Heart right ventricle (tissue), 16 donors: ENCODE results near the gene SKI. TPM values are rescaled to one million over a fixed set of nuclear protein-coding genes. Genes with fewer than 3 reads are reported as not detected.

Source experiments
- ATAC-seq, 8 donors: fragments of 200-7000 bp; cut with Tn5 transposase; one replicate each; pipeline ENCODE4 v1.9.1; 2020; ENCODE audit warnings: mild to moderate bottlenecking in 8 of 8, moderate library complexity in 8 of 8, moderate number of reproducible peaks in 1 of 8
- DNase-seq, 2 donors: peaks; one replicate each; pipeline ENCODE4 v3.0.0-alpha.2; 2020
- H3K27ac ChIP-seq, 10 donors: fragments of 200-600 bp; sonication (generic) in 2 of 10; one replicate each; pipeline versions ENCODE4 v1.5.0 to v1.8.0; 2020 to 2022; ENCODE audit warnings: mild to moderate bottlenecking in 3 of 10
- H3K27me3 ChIP-seq, 7 donors: fragments of 200-600 bp; one replicate each; pipeline ENCODE4 v1.8.0; 2021 to 2022; ENCODE audit warnings: mild to moderate bottlenecking in 2 of 7
- H3K36me3 ChIP-seq, 9 donors: fragments of 200-600 bp; sonication (generic) in 1 of 9; one replicate each; pipeline versions ENCODE4 v1.5.0 to v1.8.0; 2020 to 2022; ENCODE audit warnings: mild to moderate bottlenecking in 2 of 9
- H3K4me1 ChIP-seq, 9 donors: fragments of 200-600 bp; sonication (generic) in 1 of 9; one replicate each; pipeline versions ENCODE4 v1.5.0 to v1.8.0; 2020 to 2022; ENCODE audit warnings: mild to moderate bottlenecking in 4 of 9
- H3K4me3 ChIP-seq, 10 donors: fragments of 200-600 bp; sonication (generic) in 2 of 10; one replicate each; pipeline versions ENCODE4 v1.5.0 to v1.8.0; 2020 to 2022; ENCODE audit warnings: mild to moderate bottlenecking in 7 of 10, moderate library complexity in 2 of 10
- H3K9me3 ChIP-seq, 11 donors: fragments of 200-600 bp in 10 of 11; sonication (generic) in 2 of 11; one replicate each; pipeline versions ENCODE4 v1.5.0 to v1.8.0; 2013 to 2022; ENCODE audit warnings: mild to moderate bottlenecking in 2 of 11, control low read depth in 1 of 11, moderate library complexity in 1 of 11
- CTCF ChIP-seq, 9 donors: fragments of 200-600 bp; sonication (generic) in 2 of 9; IDR thresholded peaks; one replicate each; pipeline versions ENCODE4 v1.5.0 to v1.8.0; 2021 to 2022; ENCODE audit warnings: antibody characterized with exemption in 9 of 9, mild to moderate bottlenecking in 5 of 9, moderate library complexity in 1 of 9
- WGBS, 2 donors: extraction: QIAGEN DNeasy Blood & Tissue Kit; methylation state at CpG; one replicate each; pipeline ENCODE4 v1.1.7; 2013; ENCODE audit warnings: inconsistent platforms in 1 of 2; 5-methylcytosine and 5-hydroxymethylcytosine counted together
- intact Hi-C, 10 donors: fragments of 100-400 bp; cut with DNase I; formaldehyde crosslinking; loops; one replicate each; pipeline versions ENCODE4 v1.11.1 to v1.14.2; 2022
- polyA plus RNA-seq, 2 donors: library from polyadenylated mRNA; stranded (reverse); fragments of 200-250 nt; gene quantifications; one replicate each; pipeline ENCODE4 v1.2.3, GENCODE V29; 2013
- total RNA-seq, 10 donors: library from RNA; stranded (reverse); fragmentation: NEBNext Ultra II Directional in 3 of 10; extraction: Animal tissue kit (Norgen Biotek cat#: 25700) in 3 of 10; gene quantifications; one replicate each; pipeline versions ENCODE4 v1.2.1 to v1.2.4, GENCODE V29; 2021 to 2023
- donor health status: Arrhythmogenic right ventricular cardiomyopathy.
- donor health status: ischemic (EF 13 %, LVEDD 7.1; RV severe dilation, severe dysfunction).
- donor health status: healthy with polysubstance abuse.
- donor health status: DM: no; HTN: yes; CAD: no.
- donor health status: DM: no; HTN: no; CAD: no.
- donor health status: ischemic (EF 25% LVEDD 6.9; RV normal size, moderate dysfunction).
- donor health status: ischemic (EF 25% LVEDD 5.7; RV mildly dilated, moderate dysfunction).
- donor health status: healthy.
- donor health status: DM: yes; HTN: yes; CAD: no.
- donor health status: Ischemic cardiomyopathy.
- donor health status: ischemic (EF 35%, LVEDD 5.7; RV mildly dilated, moderate dysfunction).
- donor health status: nonischemic (EF 11% LVEDD 7.7; RV severe dilation, severe dysfunction).
- donor health status: DM: yes; HTN: yes; CAD: no.
- donor health status: PGD.
- donor health status: ischemic (EF 29% LVEDD 5.4; RV normal size, mild dysfunction).
- donor health status: nonischemic (EF 23%, LVEDD 6.1; RV moderate dilation, normal function).

The SKI gene
- total and polyA plus RNA-seq, 12 donors: 13.8 to 50.9 (median 35.6) TPM

- intact Hi-C loops: no loop called here
- TF ChIP-seq CTCF (IDR thresholded peaks at IDR 0.05): no peak
- no peaks in the 10 kb centered on the region for H3K4me1 ChIP-seq
- WGBS, 2 donors: 90 to 91% methylated on average over 45 of the region's 45 CpGs
- no peaks in the 10 kb centered on the region for H3K36me3 ChIP-seq
- H3K27me3 ChIP-seq: no peaks in the 10 kb centered on the region
- no peaks in the 10 kb centered on the region for H3K9me3 ChIP-seq
- DNase-seq (peak in 1 of 2 donors; percentile 11), ATAC-seq (no peak)
- H3K4me3 ChIP-seq: no peak overlapping the region
- no peak overlapping the region for H3K27ac ChIP-seq
These were observed 111.3 kb downstream of the SKI start for GRCh38 chr1:2339206-2340085.

- TF ChIP-seq CTCF (IDR thresholded peaks at IDR 0.05): no peak
- Histone ChIP-seq H3K4me3 (no peak overlapping the region), H3K27me3 (no peaks in the 10 kb centered on the region), H3K27ac (no peak overlapping the region), H3K4me1 (no peaks in the 10 kb centered on the region), H3K9me3 (no peaks in the 10 kb centered on the region), H3K36me3 (no peaks in the 10 kb centered on the region)
- DNase-seq (peak in 1 of 2 donors; percentile 5), ATAC-seq (no peak)
- intact Hi-C loops: no loop called here
- WGBS, 2 donors: 87 to 91% methylated on average over 24 of the region's 24 CpGs
These were observed 112.2 kb downstream of the SKI start for GRCh38 chr1:2340086-2340917.

- Histone ChIP-seq H3K36me3 (no peaks in the 10 kb centered on the region), H3K4me1 (no peaks in the 10 kb centered on the region), H3K27ac (no peak overlapping the region), H3K9me3 (no peaks in the 10 kb centered on the region), H3K4me3 (no peak overlapping the region), H3K27me3 (no peaks in the 10 kb centered on the region)
- ATAC-seq (no peak), DNase-seq (peak in 1 of 2 donors; percentile 6)
- TF ChIP-seq CTCF (IDR thresholded peaks at IDR 0.05): no peak
- intact Hi-C loops: no loop called here
- 95 to 97% methylated on average over 14 of the region's 14 CpGs for WGBS, 2 donors
These were observed 112.8 kb downstream of the SKI start for GRCh38 chr1:2340918-2341254.

- intact Hi-C loops: no loop called here
- ATAC-seq (no peak), DNase-seq (peak in 1 of 2 donors; percentile 4)
- WGBS, 2 donors: 89 to 91% methylated on average over 29 of the region's 29 CpGs
- no peaks in the 10 kb centered on the region for H3K27me3 ChIP-seq
- no peak for TF ChIP-seq CTCF (IDR thresholded peaks at IDR 0.05)
- no peaks in the 10 kb centered on the region for H3K9me3 ChIP-seq
- H3K36me3 ChIP-seq: no peaks in the 10 kb centered on the region
- no peak overlapping the region for H3K27ac ChIP-seq
- H3K4me3 ChIP-seq: no peak overlapping the region
- no peaks in the 10 kb centered on the region for H3K4me1 ChIP-seq
These were observed 113.7 kb downstream of the SKI start for GRCh38 chr1:2341706-2342383.
